ENCODE measurements around the gene DEPP1. TPM values are rescaled to one million over a fixed set of nuclear protein-coding genes. Genes with fewer than 3 reads are reported as not detected.
A peak's percentile ranks its signal among the peaks of the same experiment; 100 is the strongest.

DEPP1 gene
- total RNA-seq, 6 experiments from 2014 or later, result 5.3 to 94.6 (median 71.5) TPM

DNA sequence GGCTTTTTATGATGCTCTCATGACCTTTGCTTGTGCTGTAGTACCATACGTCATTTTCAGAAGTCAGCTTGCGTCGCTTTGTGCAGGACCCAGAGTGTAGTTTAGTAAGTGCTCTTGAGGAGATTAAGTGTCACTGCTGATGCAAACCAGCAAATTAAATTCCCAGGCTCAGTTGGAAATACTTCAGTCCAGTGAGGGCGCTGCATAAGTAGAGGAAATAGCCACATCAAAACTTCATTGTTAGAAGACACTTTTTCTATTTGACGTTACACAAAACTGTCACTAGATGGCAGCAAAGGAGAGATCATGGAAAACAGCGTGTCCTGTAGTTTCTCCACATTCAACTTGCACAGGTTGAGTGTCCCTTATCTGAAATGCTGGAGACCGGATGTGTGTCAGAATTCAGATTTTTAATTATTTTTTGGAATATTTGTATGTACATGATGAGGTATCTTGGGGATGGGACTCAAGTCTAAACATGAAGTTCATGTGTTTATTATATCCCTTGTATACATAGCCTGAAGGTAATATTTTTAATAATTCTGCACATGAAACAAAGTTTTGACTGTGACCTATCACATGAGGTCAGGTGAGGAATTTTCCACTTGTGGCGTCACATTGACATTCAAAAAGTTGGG lies 30.0 kb upstream of the DEPP1 start:
- peak; percentile 98 to 99 (median 98) for ATAC-seq
- Histone ChIP-seq H3K36me3 (no peaks in the 10 kb centered on the region), H3K4me3 (no peak overlapping the region), H3K27me3 (no peaks in the 10 kb centered on the region), H3K4me1 (peaks cover 0 to 15% (median 2%) of the 10 kb centered on the region in 4 donors), H3K27ac (no peak overlapping the region), H3K9me3 (no peaks in the 10 kb centered on the region)
- 9% methylated on average over 8 of the region's 8 CpGs for WGBS (ENCODE audit: insufficient coverage, low coverage, low lambda C conversion rate, missing lambda C conversion rate)
- intact Hi-C loops (cut with DNase I), result no loop called here
- DNase-seq, result peak in 1 of 3 donors; percentile 47
- TF ChIP-seq, protein P1, sequence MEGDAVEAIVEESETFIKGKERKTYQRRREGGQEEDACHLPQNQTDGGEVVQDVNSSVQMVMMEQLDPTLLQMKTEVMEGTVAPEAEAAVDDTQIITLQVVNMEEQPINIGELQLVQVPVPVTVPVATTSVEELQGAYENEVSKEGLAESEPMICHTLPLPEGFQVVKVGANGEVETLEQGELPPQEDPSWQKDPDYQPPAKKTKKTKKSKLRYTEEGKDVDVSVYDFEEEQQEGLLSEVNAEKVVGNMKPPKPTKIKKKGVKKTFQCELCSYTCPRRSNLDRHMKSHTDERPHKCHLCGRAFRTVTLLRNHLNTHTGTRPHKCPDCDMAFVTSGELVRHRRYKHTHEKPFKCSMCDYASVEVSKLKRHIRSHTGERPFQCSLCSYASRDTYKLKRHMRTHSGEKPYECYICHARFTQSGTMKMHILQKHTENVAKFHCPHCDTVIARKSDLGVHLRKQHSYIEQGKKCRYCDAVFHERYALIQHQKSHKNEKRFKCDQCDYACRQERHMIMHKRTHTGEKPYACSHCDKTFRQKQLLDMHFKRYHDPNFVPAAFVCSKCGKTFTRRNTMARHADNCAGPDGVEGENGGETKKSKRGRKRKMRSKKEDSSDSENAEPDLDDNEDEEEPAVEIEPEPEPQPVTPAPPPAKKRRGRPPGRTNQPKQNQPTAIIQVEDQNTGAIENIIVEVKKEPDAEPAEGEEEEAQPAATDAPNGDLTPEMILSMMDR (IDR thresholded peaks at IDR 0.05), result peak; percentile 76 to 93 (median 85)
- TF ChIP-seq POLR2A (IDR thresholded peaks at IDR 0.05), result no peak

DNA sequence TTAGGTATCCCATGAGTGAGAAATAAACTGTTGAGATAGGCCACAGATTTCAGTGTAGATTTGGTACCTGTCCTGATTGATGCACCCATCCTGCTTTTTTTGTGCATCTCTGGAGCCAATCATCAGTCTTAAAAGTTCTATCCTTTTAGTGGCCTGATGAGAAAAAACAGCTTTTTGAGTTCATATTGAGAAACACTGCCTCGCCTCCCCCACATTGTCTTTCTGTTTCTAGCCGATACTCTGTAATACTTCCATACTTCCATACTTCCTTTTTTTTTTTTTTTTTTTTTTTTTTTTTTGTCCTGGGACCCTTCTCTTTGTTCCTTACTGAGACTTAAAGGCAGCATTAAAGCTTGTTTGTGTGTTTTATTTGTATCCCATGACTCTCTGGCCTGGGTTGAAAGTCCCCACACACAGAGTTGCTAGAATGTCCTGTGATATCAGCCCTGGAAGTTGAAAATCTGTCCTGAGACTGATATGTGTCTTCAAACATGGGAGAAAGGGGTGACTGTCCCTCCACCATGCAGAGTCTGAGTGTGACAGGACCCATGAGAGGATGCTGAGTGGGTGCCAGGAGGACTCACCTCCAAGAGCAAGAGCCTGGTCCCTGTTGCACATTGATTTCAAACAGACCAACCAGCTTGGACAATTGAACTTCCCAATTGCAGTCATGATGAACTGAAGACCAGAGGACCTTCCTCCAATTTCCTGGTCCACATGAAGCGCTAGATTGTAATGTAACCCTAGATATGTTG lies 27.8 kb upstream of the DEPP1 start:
- DNase-seq, result no peak
- H3K27me3 ChIP-seq, result no peaks in the 10 kb centered on the region
- 67% methylated on average over 1 of the region's 3 CpGs for WGBS (ENCODE audit: insufficient coverage, low coverage, low lambda C conversion rate, missing lambda C conversion rate)
- ATAC-seq, result no peak
- TF ChIP-seq POLR2A (IDR thresholded peaks at IDR 0.05), result no peak
- TF ChIP-seq, protein P1 (IDR thresholded peaks at IDR 0.05), result no peak
- no peak overlapping the region for H3K4me3 ChIP-seq
- H3K4me1 ChIP-seq, result peaks cover 0 to 25% (median 2%) of the 10 kb centered on the region in 4 donors
- no peaks in the 10 kb centered on the region for H3K36me3 ChIP-seq
- H3K9me3 ChIP-seq, result no peaks in the 10 kb centered on the region
- H3K27ac ChIP-seq, result no peak overlapping the region
- intact Hi-C loops (cut with DNase I), result no loop called here

DNA sequence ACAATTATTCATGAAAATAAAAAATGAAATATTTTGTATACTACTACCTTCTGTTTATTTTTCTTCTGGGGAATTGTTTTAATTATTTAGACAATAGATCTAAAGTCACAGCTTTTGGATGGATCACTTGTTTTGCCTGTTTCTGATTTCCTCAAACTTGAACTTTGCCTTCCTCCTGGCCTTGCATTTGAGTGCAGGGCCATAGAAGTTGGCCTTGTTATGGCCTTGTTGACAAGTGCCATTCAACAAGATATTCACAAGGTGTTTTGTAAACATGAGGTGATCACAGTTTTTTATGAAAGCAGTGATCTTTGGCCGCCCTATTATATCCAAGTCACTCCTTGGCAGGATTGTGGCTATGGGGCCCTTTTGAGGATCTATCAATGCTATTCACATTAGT lies 26.7 kb upstream of the DEPP1 start:
- no peak for ATAC-seq
- intact Hi-C loops (cut with DNase I), result no loop called here
- TF ChIP-seq, protein P1 (IDR thresholded peaks at IDR 0.05), result no peak
- TF ChIP-seq POLR2A (IDR thresholded peaks at IDR 0.05), result no peak

DNA sequence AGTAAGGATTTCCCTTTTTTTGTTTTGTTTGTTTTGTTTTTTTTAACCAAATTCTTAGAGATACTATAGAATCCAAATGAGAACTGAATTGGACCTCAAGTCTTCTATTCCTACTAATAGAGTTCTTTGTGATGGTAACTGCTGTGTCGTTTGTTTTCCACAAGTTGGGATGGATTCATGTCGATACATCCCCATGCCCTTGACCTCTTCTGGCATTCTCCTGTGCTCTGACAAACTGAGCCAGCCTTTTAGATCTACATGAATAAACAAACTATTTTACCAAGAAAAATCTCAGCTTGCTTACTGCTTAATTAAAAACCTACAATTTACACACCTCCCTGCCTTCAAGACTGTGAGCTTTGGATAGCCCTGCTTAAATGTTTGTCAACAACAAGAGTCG lies 26.1 kb upstream of the DEPP1 start:
- TF ChIP-seq, protein P1 (IDR thresholded peaks at IDR 0.05), result no peak
- TF ChIP-seq POLR2A (IDR thresholded peaks at IDR 0.05), result no peak

More for the DNA sequence above, 26.7 kb upstream of the DEPP1 start:
- no peak for DNase-seq
- H3K27me3 ChIP-seq, result no peaks in the 10 kb centered on the region
- H3K27ac ChIP-seq, result no peak overlapping the region
- no peak overlapping the region for H3K4me3 ChIP-seq
- no peaks in the 10 kb centered on the region for H3K36me3 ChIP-seq
- WGBS (ENCODE audit: insufficient coverage, low coverage, low lambda C conversion rate, missing lambda C conversion rate), result 100% methylated on average over 1 of the region's 1 CpG
- peaks cover 0 to 26% (median 2%) of the 10 kb centered on the region in 4 donors for H3K4me1 ChIP-seq
- H3K9me3 ChIP-seq, result no peaks in the 10 kb centered on the region

More for the DNA sequence above, 26.1 kb upstream of the DEPP1 start:
- no peaks in the 10 kb centered on the region for H3K36me3 ChIP-seq
- no peaks in the 10 kb centered on the region for H3K27me3 ChIP-seq
- H3K9me3 ChIP-seq, result no peaks in the 10 kb centered on the region
- no peak overlapping the region for H3K27ac ChIP-seq
- ATAC-seq (no peak), DNase-seq (no peak)
- peaks cover 0 to 32% (median 4%) of the 10 kb centered on the region in 4 donors for H3K4me1 ChIP-seq
- intact Hi-C loops (cut with DNase I), result no loop called here
- no peak overlapping the region for H3K4me3 ChIP-seq
- WGBS (ENCODE audit: insufficient coverage, low coverage, low lambda C conversion rate, missing lambda C conversion rate), result 27% methylated on average over 3 of the region's 3 CpGs
